Mesothelial cell of epicardium (in vitro differentiated cells): ENCODE measurements around the gene CFAP210. TPM values are rescaled to one million over a fixed set of nuclear protein-coding genes. Genes with fewer than 3 reads are reported as not detected.

Experiments
- DNase-seq, 2 experiments: peaks; one replicate each; pipeline ENCODE4 v3.0.0; 2021; ENCODE audit warnings: low spot score in 2 of 2; ENCODE audit not compliant: unreplicated experiment in 2 of 2
- H3K27ac Mint-ChIP-seq: 2 replicates; pipeline ENCODE4 v1.8.0; 2021; ENCODE audit warnings: mixed read lengths
- H3K27me3 Mint-ChIP-seq: 2 replicates; pipeline ENCODE4 v1.8.0; 2021; ENCODE audit warnings: low read depth, mixed read lengths
- H3K36me3 Mint-ChIP-seq: 2 replicates; pipeline ENCODE4 v1.8.0; 2021; ENCODE audit warnings: mixed read lengths
- H3K4me1 Mint-ChIP-seq: 2 replicates; pipeline ENCODE4 v1.8.0; 2021; ENCODE audit warnings: mixed read lengths
- H3K4me3 Mint-ChIP-seq: 2 replicates; pipeline ENCODE4 v1.8.0; 2021; ENCODE audit warnings: mild to moderate bottlenecking, moderate library complexity, mixed read lengths
- H3K9me3 Mint-ChIP-seq: 2 replicates; pipeline ENCODE4 v1.8.0; 2021; ENCODE audit warnings: mixed read lengths
- CTCF ChIP-seq: fragments of 200-600 bp; sonication (generic); IDR thresholded peaks from one replicate; pipeline ENCODE4 v1.5.0; 2021; ENCODE audit warnings: antibody characterized with exemption; ENCODE audit not compliant: unreplicated experiment
- total RNA-seq: library from RNA; stranded (reverse); gene quantifications from 3 replicates; pipeline ENCODE4 v1.2.1, GENCODE V29; 2021

Gene CFAP210
- total RNA-seq, 1 donor from 2014 or later, result 0.58 TPM

DNA sequence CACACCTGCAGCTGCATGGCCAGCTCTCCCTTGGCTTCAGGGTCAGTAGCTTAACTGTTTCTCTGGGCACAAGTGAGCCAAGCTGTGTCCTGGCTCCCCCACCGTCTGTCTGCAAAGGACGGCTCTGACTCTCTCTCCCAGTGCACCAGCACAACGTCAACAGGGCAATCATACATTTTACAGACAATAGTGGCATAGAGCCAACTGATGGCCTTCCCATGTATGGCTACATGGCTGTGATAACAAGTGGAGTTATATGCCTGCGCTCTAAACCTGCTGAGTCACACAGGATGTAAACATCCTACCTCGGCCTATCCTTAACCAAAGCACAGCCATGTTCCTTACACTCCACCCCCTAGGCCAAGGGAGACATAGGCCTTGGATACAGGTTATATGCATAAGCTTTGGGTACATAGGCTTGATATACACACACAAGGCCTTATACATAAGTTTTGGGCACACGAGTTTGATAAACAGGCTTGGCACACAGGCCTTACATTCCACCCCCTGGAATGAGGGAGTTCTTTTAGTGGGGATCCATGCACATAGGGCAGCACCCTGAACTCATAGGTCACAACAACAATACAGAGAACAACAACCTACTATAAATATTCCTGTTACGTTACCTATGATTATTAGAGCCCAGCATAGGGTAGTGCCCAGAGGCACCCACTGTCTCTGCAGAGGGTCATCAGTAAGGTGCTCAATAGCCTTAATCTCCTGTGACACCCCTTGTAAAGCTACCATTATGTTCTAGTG is 17.7 kb upstream of the CFAP210 start:
- Mint-ChIP-seq H3K4me1 (peaks cover 16% of the 10 kb centered on the region), H3K9me3 (peaks cover 8% of the 10 kb centered on the region), H3K36me3 (peaks cover 15% of the 10 kb centered on the region)

GRCh38 chr2:169709981-169710380 is 15.8 kb upstream of the CFAP210 start:
- TF ChIP-seq CTCF, result no peak
- no peak for DNase-seq
- no peak overlapping the region for H3K4me3 Mint-ChIP-seq
- no peaks in the 10 kb centered on the region for H3K27me3 Mint-ChIP-seq
- H3K9me3 Mint-ChIP-seq, result peaks cover 10% of the 10 kb centered on the region
- H3K27ac Mint-ChIP-seq, result no peak overlapping the region
- peaks cover 17% of the 10 kb centered on the region for H3K36me3 Mint-ChIP-seq
- H3K4me1 Mint-ChIP-seq, result peaks cover under 1% of the 10 kb centered on the region

More for the DNA sequence above, 17.7 kb upstream of the CFAP210 start:
- TF ChIP-seq CTCF, result no peak
- DNase-seq, result no peak
- H3K27ac Mint-ChIP-seq, result no peak overlapping the region
- H3K4me3 Mint-ChIP-seq, result no peak overlapping the region
- no peaks in the 10 kb centered on the region for H3K27me3 Mint-ChIP-seq

- no peak for DNase-seq
- H3K4me3 Mint-ChIP-seq, result no peak overlapping the region
- H3K27me3 Mint-ChIP-seq, result no peaks in the 10 kb centered on the region
- peaks cover 18% of the 10 kb centered on the region for H3K36me3 Mint-ChIP-seq
- no peak overlapping the region for H3K27ac Mint-ChIP-seq
- peaks cover 11% of the 10 kb centered on the region for H3K9me3 Mint-ChIP-seq
- TF ChIP-seq CTCF, result no peak
- no peaks in the 10 kb centered on the region for H3K4me1 Mint-ChIP-seq
These were observed 15.1 kb upstream of the CFAP210 start for GRCh38 chr2:169709331-169709730.

- H3K27me3 Mint-ChIP-seq, result no peaks in the 10 kb centered on the region
- H3K4me3 Mint-ChIP-seq, result no peak overlapping the region
- H3K4me1 Mint-ChIP-seq, result no peaks in the 10 kb centered on the region
- H3K27ac Mint-ChIP-seq, result no peak overlapping the region
- no peak for DNase-seq
- no peak for TF ChIP-seq CTCF
- peaks cover 11% of the 10 kb centered on the region for H3K9me3 Mint-ChIP-seq
- peaks cover 23% of the 10 kb centered on the region for H3K36me3 Mint-ChIP-seq
These were observed 13.4 kb upstream of the CFAP210 start for GRCh38 chr2:169707626-169708025.

- Mint-ChIP-seq H3K27me3 (no peaks in the 10 kb centered on the region), H3K36me3 (peaks cover 18% of the 10 kb centered on the region), H3K27ac (no peak overlapping the region), H3K9me3 (peaks cover 3% of the 10 kb centered on the region), H3K4me3 (no peak overlapping the region), H3K4me1 (no peaks in the 10 kb centered on the region)
- no peak for TF ChIP-seq CTCF
- no peak for DNase-seq
These were observed 11.7 kb upstream of the CFAP210 start for GRCh38 chr2:169705927-169706326.
